ENCODE results near the gene DSE. TPM values are rescaled to one million over a fixed set of nuclear protein-coding genes. Genes with fewer than 3 reads are reported as not detected.

The DSE gene
- polyA plus RNA-seq, 1 donor from 2014 or later = 15.0 TPM

DNA sequence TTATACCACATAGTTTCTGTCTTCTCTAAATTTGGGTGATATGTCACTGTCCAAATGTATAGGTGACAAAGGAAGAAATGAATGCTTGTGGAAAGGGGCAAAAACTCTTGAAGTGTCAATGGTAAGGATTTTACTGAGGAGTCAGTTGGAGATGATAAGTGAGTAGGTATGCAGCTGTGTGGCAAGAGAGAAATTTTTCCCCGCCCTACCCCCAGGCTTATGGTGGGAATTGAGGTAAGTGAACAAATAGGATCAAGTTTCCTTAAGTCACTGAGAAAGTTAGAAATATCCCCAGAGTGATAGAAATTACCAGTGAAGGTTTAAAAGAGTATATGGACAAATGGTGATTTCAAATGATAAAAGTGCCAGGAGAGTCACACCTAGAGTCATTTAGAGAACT lies 11.8 kb downstream of the DSE start:
- Histone ChIP-seq H3K9ac (ENCODE audit: low read length) (no peak overlapping the region), H3K27me3 (ENCODE audit: insufficient read depth, low read depth, low read length) (no peaks in the 10 kb centered on the region), H2AFZ (ENCODE audit: low read depth, low read length) (no peak overlapping the region), H3K4me3 (ENCODE audit: low read length) (no peak overlapping the region), H3K9me2 (ENCODE audit: insufficient read depth, low read length) (no peaks in the 10 kb centered on the region), H3K27ac (ENCODE audit: low read length) (no peak overlapping the region), H3K36me3 (ENCODE audit: insufficient read depth, low read length) (no peaks in the 10 kb centered on the region), H3K4me2 (ENCODE audit: low read length) (no peak overlapping the region), H4K20me1 (ENCODE audit: insufficient read depth) (no peaks in the 10 kb centered on the region), H3K9me3 (ENCODE audit: low read length) (no peaks in the 10 kb centered on the region), H3F3A (ENCODE audit: insufficient read depth, low read length, poor library complexity, severe bottlenecking) (no peaks in the 10 kb centered on the region), H3K79me2 (replicated peaks; ENCODE audit: insufficient read depth, low read length) (no peaks in the 10 kb centered on the region)
- TF ChIP-seq, protein P1, sequence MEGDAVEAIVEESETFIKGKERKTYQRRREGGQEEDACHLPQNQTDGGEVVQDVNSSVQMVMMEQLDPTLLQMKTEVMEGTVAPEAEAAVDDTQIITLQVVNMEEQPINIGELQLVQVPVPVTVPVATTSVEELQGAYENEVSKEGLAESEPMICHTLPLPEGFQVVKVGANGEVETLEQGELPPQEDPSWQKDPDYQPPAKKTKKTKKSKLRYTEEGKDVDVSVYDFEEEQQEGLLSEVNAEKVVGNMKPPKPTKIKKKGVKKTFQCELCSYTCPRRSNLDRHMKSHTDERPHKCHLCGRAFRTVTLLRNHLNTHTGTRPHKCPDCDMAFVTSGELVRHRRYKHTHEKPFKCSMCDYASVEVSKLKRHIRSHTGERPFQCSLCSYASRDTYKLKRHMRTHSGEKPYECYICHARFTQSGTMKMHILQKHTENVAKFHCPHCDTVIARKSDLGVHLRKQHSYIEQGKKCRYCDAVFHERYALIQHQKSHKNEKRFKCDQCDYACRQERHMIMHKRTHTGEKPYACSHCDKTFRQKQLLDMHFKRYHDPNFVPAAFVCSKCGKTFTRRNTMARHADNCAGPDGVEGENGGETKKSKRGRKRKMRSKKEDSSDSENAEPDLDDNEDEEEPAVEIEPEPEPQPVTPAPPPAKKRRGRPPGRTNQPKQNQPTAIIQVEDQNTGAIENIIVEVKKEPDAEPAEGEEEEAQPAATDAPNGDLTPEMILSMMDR (IDR thresholded peaks at IDR 0.05; ENCODE audit: poor library complexity, severe bottlenecking) = no peak
- TF ChIP-seq EP300 (conservative IDR thresholded peaks at IDR 0.05; ENCODE audit: poor library complexity, severe bottlenecking) (no peak), POLR2AphosphoS5 (IDR thresholded peaks at IDR 0.05) (no peak), EZH2 (IDR thresholded peaks at IDR 0.05; ENCODE audit: borderline replicate concordance, insufficient read depth, low read length, poor library complexity, severe bottlenecking) (no peak), MXI1 (conservative IDR thresholded peaks at IDR 0.05; ENCODE audit: poor library complexity, severe bottlenecking) (no peak), RAD21 (conservative IDR thresholded peaks at IDR 0.05) (no peak), TAF1 (IDR thresholded peaks at IDR 0.05; ENCODE audit: low read depth) (no peak), SMC3 (conservative IDR thresholded peaks at IDR 0.05; ENCODE audit: poor library complexity) (no peak)
- TF ChIP-seq, protein P2, sequence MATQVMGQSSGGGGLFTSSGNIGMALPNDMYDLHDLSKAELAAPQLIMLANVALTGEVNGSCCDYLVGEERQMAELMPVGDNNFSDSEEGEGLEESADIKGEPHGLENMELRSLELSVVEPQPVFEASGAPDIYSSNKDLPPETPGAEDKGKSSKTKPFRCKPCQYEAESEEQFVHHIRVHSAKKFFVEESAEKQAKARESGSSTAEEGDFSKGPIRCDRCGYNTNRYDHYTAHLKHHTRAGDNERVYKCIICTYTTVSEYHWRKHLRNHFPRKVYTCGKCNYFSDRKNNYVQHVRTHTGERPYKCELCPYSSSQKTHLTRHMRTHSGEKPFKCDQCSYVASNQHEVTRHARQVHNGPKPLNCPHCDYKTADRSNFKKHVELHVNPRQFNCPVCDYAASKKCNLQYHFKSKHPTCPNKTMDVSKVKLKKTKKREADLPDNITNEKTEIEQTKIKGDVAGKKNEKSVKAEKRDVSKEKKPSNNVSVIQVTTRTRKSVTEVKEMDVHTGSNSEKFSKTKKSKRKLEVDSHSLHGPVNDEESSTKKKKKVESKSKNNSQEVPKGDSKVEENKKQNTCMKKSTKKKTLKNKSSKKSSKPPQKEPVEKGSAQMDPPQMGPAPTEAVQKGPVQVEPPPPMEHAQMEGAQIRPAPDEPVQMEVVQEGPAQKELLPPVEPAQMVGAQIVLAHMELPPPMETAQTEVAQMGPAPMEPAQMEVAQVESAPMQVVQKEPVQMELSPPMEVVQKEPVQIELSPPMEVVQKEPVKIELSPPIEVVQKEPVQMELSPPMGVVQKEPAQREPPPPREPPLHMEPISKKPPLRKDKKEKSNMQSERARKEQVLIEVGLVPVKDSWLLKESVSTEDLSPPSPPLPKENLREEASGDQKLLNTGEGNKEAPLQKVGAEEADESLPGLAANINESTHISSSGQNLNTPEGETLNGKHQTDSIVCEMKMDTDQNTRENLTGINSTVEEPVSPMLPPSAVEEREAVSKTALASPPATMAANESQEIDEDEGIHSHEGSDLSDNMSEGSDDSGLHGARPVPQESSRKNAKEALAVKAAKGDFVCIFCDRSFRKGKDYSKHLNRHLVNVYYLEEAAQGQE (IDR thresholded peaks at IDR 0.05; ENCODE audit: borderline replicate concordance) = no peak

GRCh38 chr6:116384727-116385458 lies 14.1 kb downstream of the DSE start:
- H3K27me3 ChIP-seq (ENCODE audit: insufficient read depth, low read depth, low read length) = no peaks in the 10 kb centered on the region
- H3F3A ChIP-seq (ENCODE audit: insufficient read depth, low read length, poor library complexity, severe bottlenecking) = no peaks in the 10 kb centered on the region
- H3K4me2 ChIP-seq (ENCODE audit: low read length) = no peak overlapping the region
- no peaks in the 10 kb centered on the region for H4K20me1 ChIP-seq (ENCODE audit: insufficient read depth)
- H3K79me2 ChIP-seq (replicated peaks; ENCODE audit: insufficient read depth, low read length) = no peaks in the 10 kb centered on the region
- TF ChIP-seq, protein P1 (IDR thresholded peaks at IDR 0.05; ENCODE audit: poor library complexity, severe bottlenecking) = no peak
- TF ChIP-seq POLR2AphosphoS5 (IDR thresholded peaks at IDR 0.05) (no peak), TAF1 (IDR thresholded peaks at IDR 0.05; ENCODE audit: low read depth) (no peak), SMC3 (conservative IDR thresholded peaks at IDR 0.05; ENCODE audit: poor library complexity) (no peak), MXI1 (conservative IDR thresholded peaks at IDR 0.05; ENCODE audit: poor library complexity, severe bottlenecking) (no peak)
- TF ChIP-seq, protein P2 (IDR thresholded peaks at IDR 0.05; ENCODE audit: borderline replicate concordance) = no peak
- no peak overlapping the region for H2AFZ ChIP-seq (ENCODE audit: low read depth, low read length)
- H3K9me2 ChIP-seq (ENCODE audit: insufficient read depth, low read length) = no peaks in the 10 kb centered on the region
- H3K4me3 ChIP-seq (ENCODE audit: low read length) = no peak overlapping the region
- no peak overlapping the region for H3K9ac ChIP-seq (ENCODE audit: low read length)
- H3K27ac ChIP-seq (ENCODE audit: low read length) = no peak overlapping the region
- no peaks in the 10 kb centered on the region for H3K9me3 ChIP-seq (ENCODE audit: low read length)
- no peaks in the 10 kb centered on the region for H3K36me3 ChIP-seq (ENCODE audit: insufficient read depth, low read length)

Measured in neural cell (in vitro differentiated cells).